ENCODE measurements around the gene CROCC.

GRCh38 chr1:16972189-16972895 is 50.6 kb downstream of the CROCC start:
- TF ChIP-seq CTCF (IDR thresholded peaks at IDR 0.05; ENCODE audit: insufficient read depth, low read length), result no peak
- no peak for TF ChIP-seq SPI1 (IDR thresholded peaks at IDR 0.05; ENCODE audit: borderline replicate concordance, low read depth)
- TF ChIP-seq POLR2AphosphoS5 (IDR thresholded peaks at IDR 0.05; ENCODE audit: low read depth), result no peak
- TF ChIP-seq GABPA (IDR thresholded peaks at IDR 0.05; ENCODE audit: low read depth), result no peak
- no peak for TF ChIP-seq REST (IDR thresholded peaks at IDR 0.05; ENCODE audit: insufficient replicate concordance, low read depth)
